Tibial nerve (tissue), 4 donors: ENCODE results near the gene AMY2B. TPM values are rescaled to one million over a fixed set of nuclear protein-coding genes. Genes with fewer than 3 reads are reported as not detected.

Experiments
- total RNA-seq, 4 donors: library from RNA; depleted of rRNA; stranded (reverse); fragments of >200 nt; gene quantifications; one replicate each; pipeline ENCODE4 v1.1.0, GENCODE V29; 2016

AMY2B gene
- total RNA-seq, 4 donors from 2014 or later: 46.2 to 100 (median 74.3) TPM

Other genes with a start within 250 kb of the AMY2B start
- gene RNPC3, start 45.9 kb upstream of the AMY2B start, total RNA-seq: 10 to 100 TPM; 50.1 to 87.4 (median 81.2) TPM
- gene AMY2A, start 45.8 kb downstream of the AMY2B start, total RNA-seq: 1 to 10 TPM in 3 of 4 donors, not detected in 1; 1.4 to 1.8 (median 1.5) TPM
- gene AMY1A, start 84.2 kb downstream of the AMY2B start, total RNA-seq: not detected
- not detected for gene AMY1B, start 124.6 kb downstream of the AMY2B start, total RNA-seq
- gene AMY1C, start 178.3 kb downstream of the AMY2B start, total RNA-seq: not detected